Measurements from ENCODE around the gene NKAIN2.

- TF ChIP-seq CTCF (IDR thresholded peaks at IDR 0.05): no peak
- TF ChIP-seq POLR2AphosphoS5 (IDR thresholded peaks at IDR 0.05): no peak
- no peak for TF ChIP-seq POLR2A (IDR thresholded peaks at IDR 0.05)
- TF ChIP-seq EP300 (IDR thresholded peaks at IDR 0.05): no peak
Observed at GRCh38 chr6:124487623-124488431, 684.2 kb downstream of the NKAIN2 start.

Data from sigmoid colon (tissue), 4 donors.